WTC11 (cell line): Measurements from ENCODE around the gene POLE3. TPM values are rescaled to one million over a fixed set of nuclear protein-coding genes. Genes with fewer than 3 reads are reported as not detected.

Experiments used
- ATAC-seq: fragments of 200-7000 bp; cut with Tn5 transposase; 2 replicates; pipeline ENCODE4 v1.10.0; 2021; ENCODE audit warnings: mild to moderate bottlenecking, moderate library complexity
- CTCF ChIA-PET: fragments of 300-600 bp; sonication (Branson Sonifier 250); formaldehyde crosslinking; loops from one replicate; lab custom pipeline; 2021; ENCODE audit warnings: antibody characterized with exemption; lab: Charles Lee
- POLR2A ChIA-PET: fragments of 350-600 bp; sonication (Branson Sonifier 250); formaldehyde crosslinking; loops from one replicate; lab custom pipeline; 2021; ENCODE audit warnings: antibody characterized with exemption; lab: Charles Lee
- DNase-seq: peaks from one replicate; pipeline ENCODE4 v3.0.0; 2021; ENCODE audit warnings: low spot score
- H3K27ac Mint-ChIP-seq: 2 replicates; pipeline ENCODE4 v1.8.0; 2021; ENCODE audit warnings: mixed read lengths
- H3K27me3 Mint-ChIP-seq: 2 replicates; pipeline ENCODE4 v1.8.0; 2021; ENCODE audit warnings: low read depth, mild to moderate bottlenecking, moderate library complexity, mixed read lengths
- H3K36me3 Mint-ChIP-seq: 2 replicates; pipeline ENCODE4 v1.8.0; 2021; ENCODE audit warnings: mixed read lengths
- H3K4me1 Mint-ChIP-seq: 2 replicates; pipeline ENCODE4 v1.8.0; 2022; ENCODE audit warnings: mixed read lengths
- H3K4me3 Mint-ChIP-seq: 2 replicates; pipeline ENCODE4 v1.8.0; 2021; ENCODE audit warnings: mild to moderate bottlenecking, moderate library complexity, mixed read lengths
- H3K9me3 Mint-ChIP-seq: 2 replicates; pipeline ENCODE4 v1.8.0; 2021; ENCODE audit warnings: mixed read lengths
- ATF1 ChIP-seq: sonication (generic); formaldehyde crosslinking; IDR thresholded peaks from 2 replicates; pipeline ENCODE4 v1.8.1; 2023; ENCODE audit warnings: mild to moderate bottlenecking, moderate library complexity, missing genetic modification reagents
- E2F5 ChIP-seq: sonication (generic); formaldehyde crosslinking; IDR thresholded peaks from 2 replicates; pipeline ENCODE4 v1.8.1; 2022; ENCODE audit warnings: mild to moderate bottlenecking, moderate library complexity, missing genetic modification reagents
- EMX1 ChIP-seq: fragments of 250-450 bp; sonication (Bioruptor Pico); IDR thresholded peaks from 2 replicates; pipeline ENCODE4 v1.8.0; 2021; ENCODE audit warnings: mild to moderate bottlenecking
- FOXJ3 ChIP-seq: sonication (generic); formaldehyde crosslinking; IDR thresholded peaks from 2 replicates; pipeline ENCODE4 v1.9.0; 2021; ENCODE audit warnings: missing genetic modification reagents, mild to moderate bottlenecking, borderline replicate concordance
- GABPB1 ChIP-seq: sonication (generic); formaldehyde crosslinking; IDR thresholded peaks from 2 replicates; pipeline ENCODE4 v1.8.1; 2023; ENCODE audit warnings: mild to moderate bottlenecking, missing genetic modification reagents
- GTF2I ChIP-seq: fragments of 250-450 bp; sonication (Bioruptor Pico); conservative IDR thresholded peaks from 2 replicates; pipeline ENCODE4 v1.4.0; 2021; ENCODE audit warnings: mild to moderate bottlenecking
- HMGA2 ChIP-seq: fragments of 250-450 bp; sonication (Bioruptor Pico); IDR thresholded peaks from 2 replicates; pipeline ENCODE4 v1.4.0; 2021; ENCODE audit warnings: mild to moderate bottlenecking, moderate library complexity
- MAX ChIP-seq: sonication (generic); formaldehyde crosslinking; IDR thresholded peaks from 2 replicates; pipeline ENCODE4 v1.8.0; 2022; ENCODE audit warnings: mild to moderate bottlenecking, missing genetic modification reagents
- RORB ChIP-seq: fragments of 250-450 bp; sonication (Bioruptor Pico); IDR thresholded peaks from 2 replicates; pipeline ENCODE4 v1.9.0; 2021; ENCODE audit warnings: mild to moderate bottlenecking
- SOX15 ChIP-seq: fragments of 250-450 bp; sonication (Bioruptor Pico); IDR thresholded peaks from 2 replicates; pipeline ENCODE4 v1.9.0; 2021; ENCODE audit warnings: mild to moderate bottlenecking
- TCF7 ChIP-seq: sonication (generic); formaldehyde crosslinking; IDR thresholded peaks from 2 replicates; pipeline ENCODE4 v1.8.0; 2022; ENCODE audit warnings: mild to moderate bottlenecking, low read depth, missing genetic modification reagents, moderate library complexity
- TEAD4 ChIP-seq: sonication (generic); formaldehyde crosslinking; IDR thresholded peaks from 2 replicates; pipeline ENCODE4 v1.8.0; 2022; ENCODE audit warnings: mild to moderate bottlenecking, missing genetic modification reagents
- TP53 ChIP-seq: sonication (generic); formaldehyde crosslinking; IDR thresholded peaks from 2 replicates; pipeline ENCODE4 v1.8.1; 2023; ENCODE audit warnings: mild to moderate bottlenecking, missing genetic modification reagents
- ZNF423 ChIP-seq: fragments of 250-450 bp; sonication (Bioruptor Pico); IDR thresholded peaks from 2 replicates; pipeline ENCODE4 v2.1.2; 2022; ENCODE audit warnings: mild to moderate bottlenecking, moderate library complexity
- ZNF425 ChIP-seq: fragments of 250-450 bp; sonication (Bioruptor Pico); conservative IDR thresholded peaks from 2 replicates; pipeline ENCODE4 v1.9.0; 2021; ENCODE audit warnings: mild to moderate bottlenecking
- total RNA-seq: library from RNA; stranded (reverse); gene quantifications from 3 replicates; pipeline ENCODE4 v1.2.3, GENCODE V29; 2021
- TF ChIP-seq, protein P1 (sequence below): sonication (generic); formaldehyde crosslinking; IDR thresholded peaks from 2 replicates; pipeline ENCODE4 v1.8.1; 2023; ENCODE audit warnings: mild to moderate bottlenecking, missing genetic modification reagents, moderate library complexity
- TF ChIP-seq, protein P2 (sequence below): sonication (generic); formaldehyde crosslinking; IDR thresholded peaks from 2 replicates; pipeline ENCODE4 v1.8.0; 2022; ENCODE audit warnings: missing genetic modification reagents

POLE3 gene
- total RNA-seq, 1 experiment from 2014 or later = 43.6 TPM

- TF ChIP-seq, protein P1, sequence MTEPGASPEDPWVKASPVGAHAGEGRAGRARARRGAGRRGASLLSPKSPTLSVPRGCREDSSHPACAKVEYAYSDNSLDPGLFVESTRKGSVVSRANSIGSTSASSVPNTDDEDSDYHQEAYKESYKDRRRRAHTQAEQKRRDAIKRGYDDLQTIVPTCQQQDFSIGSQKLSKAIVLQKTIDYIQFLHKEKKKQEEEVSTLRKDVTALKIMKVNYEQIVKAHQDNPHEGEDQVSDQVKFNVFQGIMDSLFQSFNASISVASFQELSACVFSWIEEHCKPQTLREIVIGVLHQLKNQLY (CRISPR knock-in tag) = no peak
These were observed 39.6 kb downstream of the POLE3 start (continued) for GRCh38 chr9:113370806-113371325.

DNA sequence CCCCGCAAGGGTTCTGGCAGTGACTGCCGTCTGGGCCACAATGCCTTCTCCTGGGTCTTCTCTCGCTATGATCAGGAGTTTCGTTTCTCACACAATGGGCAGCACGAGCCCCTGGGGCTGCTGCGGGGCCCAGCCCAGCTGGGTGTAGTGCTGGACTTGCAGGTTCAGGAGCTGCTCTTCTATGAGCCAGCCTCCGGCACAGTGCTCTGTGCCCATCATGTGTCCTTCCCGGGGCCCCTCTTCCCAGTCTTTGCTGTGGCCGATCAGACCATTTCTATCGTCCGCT is 40.7 kb downstream of the POLE3 start:
- ChIA-PET POLR2A (no interaction called here), CTCF (interaction anchor here (1.0 kb wide), 1 partner anchor 7 kb away, joined by 3 read pairs; no protein-coding TSS in a partner anchor)
- H3K36me3 Mint-ChIP-seq = peaks cover 11% of the 10 kb centered on the region
- H3K27ac Mint-ChIP-seq = no peak overlapping the region
- no peak for TF ChIP-seq TCF7
- peaks cover 4% of the 10 kb centered on the region for H3K4me1 Mint-ChIP-seq
- H3K9me3 Mint-ChIP-seq = no peaks in the 10 kb centered on the region
- no peaks in the 10 kb centered on the region for H3K27me3 Mint-ChIP-seq
- no peak overlapping the region for H3K4me3 Mint-ChIP-seq
- DNase-seq (no peak), ATAC-seq (no peak)

DNA sequence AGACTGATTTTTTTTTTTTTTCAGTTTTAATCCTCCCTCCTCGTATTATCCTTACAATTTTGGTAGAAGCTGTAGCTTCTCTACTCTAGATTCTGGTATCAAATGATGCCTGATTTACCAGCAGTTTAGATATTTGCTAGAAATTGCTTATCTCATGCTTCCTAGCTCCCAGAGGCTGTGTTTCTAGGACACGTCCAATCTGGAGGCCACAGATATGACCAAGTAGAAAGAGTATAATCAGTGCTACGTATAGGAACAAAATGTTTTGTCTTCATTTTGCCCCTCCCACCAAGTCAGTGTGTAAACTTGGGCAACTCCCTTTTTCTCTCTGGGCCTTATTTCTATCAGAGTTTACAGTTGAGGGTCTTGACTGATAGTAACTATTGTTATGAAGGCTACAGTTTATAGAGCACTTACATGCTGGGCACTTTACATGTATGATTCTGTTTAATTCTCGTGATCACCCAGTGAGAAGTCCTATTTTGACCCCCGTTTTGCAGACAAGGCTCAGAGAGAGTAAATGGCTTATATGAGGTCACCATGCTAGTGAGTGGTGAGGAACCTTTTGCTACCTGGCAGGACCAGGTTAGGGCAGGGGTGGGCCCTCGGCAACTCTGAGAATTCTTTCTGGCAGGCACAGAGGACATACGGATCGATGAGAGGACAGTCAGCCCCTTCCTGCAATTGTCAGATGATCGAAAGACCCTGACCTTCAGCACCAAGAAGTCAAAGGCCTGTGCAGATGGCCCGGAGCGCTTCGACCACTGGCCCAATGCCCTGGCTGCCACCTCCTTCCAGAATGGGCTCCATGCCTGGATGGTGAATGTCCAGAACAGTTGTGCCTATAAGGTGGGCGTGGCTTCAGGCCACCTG is 41.3 kb downstream of the POLE3 start:
- Mint-ChIP-seq H3K4me1 (peaks cover 4% of the 10 kb centered on the region), H3K36me3 (peaks cover 7% of the 10 kb centered on the region), H3K9me3 (no peaks in the 10 kb centered on the region), H3K4me3 (no peak overlapping the region)
- CTCF ChIA-PET = interaction anchor here (0.5 to 1.2 kb wide), 3 partner anchors 14 to 125 kb away, joined by 3 to 4 read pairs (median 4); no protein-coding TSS in a partner anchor
- no peak for ATAC-seq
- TF ChIP-seq RORB (CRISPR knock-in tag) (no peak), E2F5 (CRISPR knock-in tag) (no peak), MAX (CRISPR knock-in tag) (no peak), GABPB1 (CRISPR knock-in tag) (no peak), FOXJ3 (CRISPR knock-in tag) (no peak), ATF1 (no peak), ZNF423 (CRISPR knock-in tag) (no peak), EMX1 (no peak), TEAD4 (CRISPR knock-in tag) (no peak), SOX15 (no peak), GTF2I (no peak), TP53 (CRISPR knock-in tag) (no peak), HMGA2 (CRISPR knock-in tag) (no peak), ZNF425 (CRISPR knock-in tag) (no peak)
- TF ChIP-seq, protein P2, sequence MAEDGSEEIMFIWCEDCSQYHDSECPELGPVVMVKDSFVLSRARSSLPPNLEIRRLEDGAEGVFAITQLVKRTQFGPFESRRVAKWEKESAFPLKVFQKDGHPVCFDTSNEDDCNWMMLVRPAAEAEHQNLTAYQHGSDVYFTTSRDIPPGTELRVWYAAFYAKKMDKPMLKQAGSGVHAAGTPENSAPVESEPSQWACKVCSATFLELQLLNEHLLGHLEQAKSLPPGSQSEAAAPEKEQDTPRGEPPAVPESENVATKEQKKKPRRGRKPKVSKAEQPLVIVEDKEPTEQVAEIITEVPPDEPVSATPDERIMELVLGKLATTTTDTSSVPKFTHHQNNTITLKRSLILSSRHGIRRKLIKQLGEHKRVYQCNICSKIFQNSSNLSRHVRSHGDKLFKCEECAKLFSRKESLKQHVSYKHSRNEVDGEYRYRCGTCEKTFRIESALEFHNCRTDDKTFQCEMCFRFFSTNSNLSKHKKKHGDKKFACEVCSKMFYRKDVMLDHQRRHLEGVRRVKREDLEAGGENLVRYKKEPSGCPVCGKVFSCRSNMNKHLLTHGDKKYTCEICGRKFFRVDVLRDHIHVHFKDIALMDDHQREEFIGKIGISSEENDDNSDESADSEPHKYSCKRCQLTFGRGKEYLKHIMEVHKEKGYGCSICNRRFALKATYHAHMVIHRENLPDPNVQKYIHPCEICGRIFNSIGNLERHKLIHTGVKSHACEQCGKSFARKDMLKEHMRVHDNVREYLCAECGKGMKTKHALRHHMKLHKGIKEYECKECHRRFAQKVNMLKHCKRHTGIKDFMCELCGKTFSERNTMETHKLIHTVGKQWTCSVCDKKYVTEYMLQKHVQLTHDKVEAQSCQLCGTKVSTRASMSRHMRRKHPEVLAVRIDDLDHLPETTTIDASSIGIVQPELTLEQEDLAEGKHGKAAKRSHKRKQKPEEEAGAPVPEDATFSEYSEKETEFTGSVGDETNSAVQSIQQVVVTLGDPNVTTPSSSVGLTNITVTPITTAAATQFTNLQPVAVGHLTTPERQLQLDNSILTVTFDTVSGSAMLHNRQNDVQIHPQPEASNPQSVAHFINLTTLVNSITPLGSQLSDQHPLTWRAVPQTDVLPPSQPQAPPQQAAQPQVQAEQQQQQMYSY = no peak
- TF ChIP-seq, all 79 proteins: peak for 0
- H3K27me3 Mint-ChIP-seq = no peaks in the 10 kb centered on the region
- DNase-seq = no peak
- H3K27ac Mint-ChIP-seq = peak overlapping the region; percentile 24; the same call in 1 of the 2 replicates
- POLR2A ChIA-PET = no interaction called here
